OCI-M1 (cell line): ENCODE measurements around the gene LILRA1.
"Not testable (repeated sequence)": the region's sequence is repeated elsewhere in the genome, so short reads cannot be mapped to it uniquely, and the experiment has no call there.

Experiments used
- DNase-seq: peaks from one replicate; lab custom pipeline; 2025; lab: John Stamatoyannopoulos, UW

LILRA1 gene

DNA sequence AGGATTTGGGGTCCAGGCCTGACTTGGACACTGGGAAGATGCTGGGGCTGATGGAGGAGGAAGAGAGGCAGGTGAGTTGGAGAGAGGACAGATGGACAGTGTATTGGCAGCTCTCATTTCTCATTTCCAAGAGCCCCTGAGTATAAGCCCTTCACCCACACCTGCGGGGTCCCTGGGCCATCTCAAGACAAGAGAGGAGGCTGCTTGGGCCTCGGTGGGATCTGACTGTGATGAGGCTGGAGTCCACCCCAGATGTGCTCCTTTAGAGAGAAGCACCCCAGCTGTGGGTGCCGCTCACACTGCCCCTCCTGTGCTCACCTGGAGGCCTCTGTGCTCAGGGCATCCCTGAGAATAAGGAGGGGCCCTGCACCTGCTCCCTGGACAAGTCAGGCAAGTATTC is 16.1 kb upstream of the LILRA1 start:
- no peak for DNase-seq

DNA sequence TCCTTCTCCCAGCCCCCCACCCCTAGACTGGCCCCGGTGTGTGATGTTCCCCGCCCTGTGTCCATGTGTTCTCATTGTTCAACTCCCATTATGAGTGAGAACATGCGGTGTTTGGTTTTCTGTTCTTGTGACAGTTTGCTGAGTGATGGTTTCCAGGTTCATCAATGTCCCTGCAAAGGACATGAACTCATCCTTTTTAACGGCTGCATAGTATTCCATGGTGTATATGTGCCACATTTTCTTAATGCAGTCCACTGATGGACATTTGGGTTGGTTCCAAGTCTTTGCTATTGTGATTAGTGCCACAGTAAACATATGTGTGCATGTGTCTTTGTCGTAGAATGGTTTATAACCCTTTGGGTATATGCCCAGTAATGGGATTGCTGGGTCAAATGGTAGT is 15.2 kb upstream of the LILRA1 start:
- DNase-seq: not testable (repeated sequence)

DNA sequence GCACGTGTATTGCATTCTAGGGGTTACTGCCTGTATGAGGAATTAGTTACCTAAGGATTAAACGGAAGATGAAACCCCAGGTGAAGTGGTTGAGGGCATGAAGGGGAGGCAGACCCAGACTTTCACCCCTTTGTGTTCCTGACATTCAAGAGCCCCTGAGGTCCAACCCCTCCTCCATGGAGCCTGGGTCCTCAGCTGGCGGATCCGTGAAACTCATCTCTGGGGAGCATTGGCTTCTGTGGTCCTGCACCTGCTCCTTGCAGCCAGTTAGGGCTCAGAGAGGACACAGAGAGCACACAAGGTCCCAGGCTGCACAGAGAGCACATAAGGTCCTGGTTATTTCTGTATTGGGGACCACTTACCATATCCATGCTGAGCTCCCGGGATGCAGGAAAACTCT is 7.0 kb upstream of the LILRA1 start:
- DNase-seq: no peak

DNA sequence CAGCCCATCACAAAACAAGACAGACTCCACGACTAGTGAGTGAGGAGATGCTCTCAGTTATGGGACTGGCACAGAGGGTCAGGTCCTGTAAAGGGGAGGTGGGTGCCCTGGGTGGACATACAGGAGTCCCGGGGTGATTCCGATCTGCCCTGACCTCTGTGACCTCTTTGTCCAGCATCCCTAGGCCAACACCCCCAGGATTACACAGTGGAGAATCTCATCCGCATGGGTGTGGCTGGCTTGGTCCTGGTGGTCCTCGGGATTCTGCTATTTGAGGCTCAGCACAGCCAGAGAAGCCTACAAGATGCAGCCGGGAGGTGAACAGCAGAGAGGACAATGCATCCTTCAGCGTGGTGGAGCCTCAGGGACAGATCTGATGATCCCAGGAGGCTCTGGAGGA is 6.4 kb upstream of the LILRA1 start:
- DNase-seq: no peak

DNA sequence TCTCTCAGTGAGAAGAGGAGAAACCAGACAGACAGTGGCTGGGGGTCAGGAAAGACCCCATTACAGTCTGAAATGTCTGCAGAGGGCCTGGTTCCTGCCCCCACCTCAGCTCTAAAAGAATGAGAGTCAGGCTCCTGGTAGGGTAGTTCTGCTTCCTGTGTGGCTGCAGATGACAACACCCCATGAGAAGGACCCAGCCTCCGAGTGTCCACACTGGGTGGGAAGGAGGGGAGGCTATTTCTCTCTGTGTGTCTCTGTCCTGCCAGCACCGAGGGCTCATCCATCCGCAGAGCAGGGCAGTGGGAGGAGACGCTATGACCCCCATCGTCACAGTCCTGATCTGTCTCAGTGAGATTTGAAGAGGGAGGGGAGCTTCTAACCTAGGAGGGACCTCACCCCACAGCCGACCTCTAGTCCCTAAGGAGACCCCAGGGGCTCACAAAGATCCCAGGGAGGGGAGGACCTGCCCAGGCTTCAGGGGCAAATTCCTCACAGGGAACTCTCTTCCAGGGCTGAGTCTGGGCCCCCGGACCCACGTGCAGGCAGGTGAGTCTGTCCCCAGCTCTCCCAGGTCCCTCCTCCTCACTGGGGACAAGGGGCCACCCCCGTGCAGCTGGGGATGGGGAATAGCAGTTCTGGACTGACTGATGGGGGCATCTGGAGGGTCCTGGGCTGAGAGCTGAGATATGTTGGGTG is 647 bp downstream of the LILRA1 start:
- not testable (repeated sequence) for DNase-seq

DNA sequence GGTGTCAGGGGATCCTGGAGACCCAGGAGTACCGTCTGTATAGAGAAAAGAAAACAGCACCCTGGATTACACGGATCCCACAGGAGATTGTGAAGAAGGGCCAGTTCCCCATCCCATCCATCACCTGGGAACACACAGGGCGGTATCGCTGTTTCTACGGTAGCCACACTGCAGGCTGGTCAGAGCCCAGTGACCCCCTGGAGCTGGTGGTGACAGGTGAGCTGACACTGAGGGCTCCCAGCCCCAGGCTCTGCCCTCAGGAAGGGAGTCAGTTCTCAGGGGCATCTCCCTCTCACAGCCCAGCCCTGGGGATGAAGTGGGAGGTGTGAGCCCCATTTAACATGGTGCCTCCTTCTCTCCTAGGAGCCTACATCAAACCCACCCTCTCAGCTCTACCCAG is 1.3 kb downstream of the LILRA1 start:
- DNase-seq: no peak

DNA sequence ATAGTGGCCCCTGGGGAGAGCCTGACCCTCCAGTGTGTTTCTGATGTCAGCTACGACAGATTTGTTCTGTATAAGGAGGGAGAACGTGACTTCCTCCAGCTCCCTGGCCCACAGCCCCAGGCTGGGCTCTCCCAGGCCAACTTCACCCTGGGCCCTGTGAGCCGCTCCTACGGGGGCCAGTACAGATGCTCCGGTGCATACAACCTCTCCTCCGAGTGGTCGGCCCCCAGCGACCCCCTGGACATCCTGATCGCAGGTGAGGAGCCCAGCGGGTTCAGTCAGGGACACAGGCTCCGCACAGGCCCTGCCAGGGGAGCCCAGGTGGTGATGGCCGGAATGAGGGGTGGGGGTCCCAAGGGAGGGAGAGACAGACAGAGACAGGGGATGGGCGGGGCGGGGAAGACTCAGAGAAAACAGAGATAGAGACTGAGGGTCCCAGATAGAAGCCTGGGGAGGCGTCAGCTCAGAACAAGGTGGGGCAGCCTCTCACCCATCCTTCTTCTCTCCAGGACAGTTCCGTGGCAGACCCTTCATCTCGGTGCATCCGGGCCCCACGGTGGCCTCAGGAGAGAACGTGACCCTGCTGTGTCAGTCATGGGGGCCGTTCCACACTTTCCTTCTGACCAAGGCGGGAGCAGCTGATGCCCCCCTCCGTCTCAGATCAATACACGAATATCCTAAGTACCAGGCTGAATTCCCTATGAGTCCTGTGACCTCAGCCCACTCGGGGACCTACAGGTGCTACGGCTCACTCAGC is 2.4 kb downstream of the LILRA1 start:
- DNase-seq: not testable (repeated sequence)

DNA sequence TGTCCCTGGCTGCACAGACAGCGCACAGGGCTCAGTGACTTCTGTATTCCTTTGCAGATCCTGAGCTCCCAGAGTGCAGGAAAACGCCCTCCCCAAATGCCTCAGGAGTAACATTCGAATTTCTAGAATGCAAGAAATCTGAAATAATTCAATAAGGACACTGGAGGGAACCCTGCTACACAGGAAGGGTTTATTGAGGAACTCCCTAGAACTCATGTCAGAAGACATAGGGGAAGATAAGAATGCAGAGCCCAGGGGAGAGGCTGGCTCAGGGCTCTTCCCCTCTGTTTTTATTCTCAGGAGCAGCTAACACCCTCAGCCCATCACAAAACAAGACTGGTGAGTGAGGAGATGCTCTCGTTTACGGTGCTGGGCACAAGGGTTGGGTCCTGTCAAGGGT is 6.8 kb downstream of the LILRA1 start:
- DNase-seq: no peak

DNA sequence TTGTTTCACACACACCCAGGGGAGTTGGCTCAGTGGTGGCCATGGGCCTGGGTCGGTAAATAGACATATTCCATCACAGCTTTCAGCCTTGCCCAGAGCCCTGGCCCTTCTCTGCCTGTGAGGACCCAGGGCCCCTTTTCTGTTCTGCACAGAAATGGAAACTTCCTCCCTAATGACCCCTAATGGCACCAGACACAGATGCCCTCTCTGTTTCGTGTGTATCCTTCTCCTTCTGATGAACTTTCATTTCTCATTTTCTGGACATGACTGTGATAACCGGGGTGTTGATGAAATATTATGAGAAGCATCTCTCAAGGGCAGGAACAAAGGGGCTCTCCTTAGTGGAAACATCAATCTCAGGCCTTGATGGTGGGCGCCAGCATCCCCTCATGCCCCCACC is 12.8 kb downstream of the LILRA1 start:
- DNase-seq: no peak

DNA sequence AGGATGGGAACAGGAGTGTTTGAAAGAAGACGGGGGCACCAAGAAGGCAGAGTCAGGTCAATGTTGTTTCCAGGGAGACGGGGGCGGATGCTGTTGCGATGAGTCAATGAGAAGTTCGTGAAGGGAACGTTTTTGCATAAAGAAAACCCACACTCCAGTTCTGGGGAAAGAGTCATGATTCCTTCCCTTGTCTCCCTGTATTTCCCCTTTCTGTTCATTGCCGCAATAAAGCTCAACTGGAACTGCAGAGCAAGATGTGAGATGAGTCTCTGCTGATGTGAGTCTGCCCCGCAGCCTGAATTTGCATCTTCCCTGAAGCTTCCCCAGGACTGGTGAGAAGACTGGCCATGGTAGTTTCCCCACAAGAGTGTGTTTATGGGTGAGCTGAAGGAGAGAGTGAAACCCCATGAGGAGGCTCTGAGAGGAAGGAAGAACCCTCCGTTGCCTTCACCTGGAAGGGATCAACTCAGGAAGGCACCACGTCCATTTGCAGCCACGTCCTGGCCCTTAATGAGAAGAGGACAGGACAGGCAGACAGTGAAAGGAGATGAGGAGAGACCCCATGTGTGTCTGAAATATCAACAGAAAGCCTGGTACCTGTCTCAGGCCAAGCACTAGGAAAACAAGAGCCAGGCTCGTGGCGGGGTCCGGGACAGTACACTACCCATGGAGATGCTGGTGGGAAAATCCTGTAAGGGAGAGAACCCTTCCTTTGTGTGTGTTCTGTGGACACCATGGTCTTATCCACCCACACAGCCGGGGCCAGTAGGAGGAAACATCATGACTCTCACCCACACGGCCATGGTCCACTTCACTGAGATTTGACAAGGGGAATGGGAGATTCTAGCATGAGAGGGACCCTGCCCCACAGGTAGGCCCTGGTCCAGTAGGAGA is 13.7 kb downstream of the LILRA1 start:
- no peak for DNase-seq

DNA sequence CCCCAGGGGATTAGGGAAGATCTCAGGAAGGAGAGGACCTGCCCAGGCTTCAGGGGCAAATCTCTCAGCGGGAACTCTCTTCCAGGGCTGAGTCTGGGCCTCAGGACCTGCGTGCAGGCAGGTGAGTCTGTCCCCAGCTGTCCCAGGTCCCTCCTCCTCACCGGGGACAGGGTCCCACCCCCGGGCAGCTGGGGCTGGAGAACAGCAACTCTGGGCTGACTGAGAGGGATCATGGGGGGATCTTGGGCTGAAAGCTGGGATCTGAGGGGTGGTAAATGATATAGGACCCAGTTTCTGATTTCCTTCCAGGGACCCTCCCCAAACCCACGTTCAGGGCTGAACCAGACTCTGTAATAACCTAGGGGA is 14.3 kb downstream of the LILRA1 start:
- no peak for DNase-seq

DNA sequence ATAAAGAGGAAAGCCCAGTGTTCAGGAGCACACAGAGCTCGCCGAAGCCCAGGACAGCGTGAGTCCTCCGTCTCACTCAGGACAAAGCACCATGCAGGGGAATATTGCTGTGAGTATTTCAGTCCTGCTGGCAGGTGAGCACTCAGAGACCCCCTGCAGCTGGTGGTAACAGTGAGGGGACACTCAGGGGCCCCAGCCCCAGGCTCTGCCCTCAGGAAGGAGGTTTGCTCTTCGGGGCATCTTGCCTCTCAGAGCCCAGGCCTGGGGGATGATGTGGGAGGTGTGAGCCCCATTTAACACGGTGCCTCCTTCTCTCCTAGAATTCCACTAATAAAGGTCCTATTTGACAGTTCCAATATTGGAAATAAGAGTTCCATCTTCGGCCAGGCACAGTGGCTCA is 14.8 kb downstream of the LILRA1 start:
- no peak for DNase-seq

DNA sequence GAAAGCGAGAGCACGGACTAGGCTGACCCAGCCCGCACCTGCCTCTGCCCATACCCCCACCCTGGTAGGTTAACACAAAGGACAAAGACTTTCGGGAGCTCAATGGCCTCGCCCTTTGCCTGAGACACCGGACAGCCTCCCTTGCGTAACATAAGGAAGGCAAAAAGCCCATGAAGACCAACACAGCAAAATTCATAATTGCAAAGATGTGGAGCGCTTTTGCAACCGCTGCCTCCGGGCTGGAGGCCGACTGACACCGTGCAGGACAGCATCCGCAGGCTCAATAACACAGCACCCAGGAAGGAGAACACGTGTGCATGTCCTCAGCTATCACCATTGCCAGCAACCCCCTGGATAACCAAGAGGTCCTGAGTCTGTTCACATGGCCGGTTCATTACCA is 15.4 kb downstream of the LILRA1 start:
- DNase-seq: no peak

DNA sequence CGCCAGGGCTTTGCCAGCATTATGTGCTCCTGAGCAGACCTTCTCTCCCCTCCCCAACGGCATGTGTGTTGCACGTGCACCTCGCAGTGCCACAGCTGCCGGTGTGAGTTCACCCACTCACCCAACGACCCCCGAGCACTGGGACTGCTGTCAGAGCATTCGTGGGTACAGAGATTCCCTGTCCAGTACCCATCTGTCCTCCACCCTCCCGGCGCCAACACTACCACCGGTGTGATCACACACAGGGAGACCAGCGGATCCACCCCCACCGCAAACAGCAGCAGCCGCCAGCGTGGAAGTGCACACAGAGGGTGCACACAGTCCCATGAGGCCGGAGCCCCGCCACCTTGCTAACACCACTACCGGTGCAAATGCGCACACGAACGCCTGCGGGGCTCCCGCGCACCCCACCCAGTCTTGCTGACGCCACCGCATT is 15.9 kb downstream of the LILRA1 start:
- DNase-seq: no peak

DNA sequence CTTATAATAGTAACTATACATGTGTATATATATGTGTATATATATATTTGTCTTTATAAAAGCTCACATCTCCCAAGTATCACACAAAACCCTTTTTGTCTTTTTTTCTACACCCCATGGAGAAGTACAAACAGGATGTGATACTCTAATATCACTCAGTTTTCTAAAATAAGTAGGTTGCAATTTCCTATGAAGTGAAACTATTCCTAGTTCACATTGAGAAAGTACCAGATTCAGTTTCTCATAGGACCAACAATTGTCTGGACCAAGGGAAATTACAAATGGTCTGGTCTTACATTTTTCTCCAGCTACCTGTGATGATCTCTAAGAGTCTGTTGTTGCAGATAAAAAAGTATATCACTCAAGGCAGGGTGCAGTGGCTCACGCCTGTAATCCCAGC is 19.0 kb downstream of the LILRA1 start:
- DNase-seq: no peak

DNA sequence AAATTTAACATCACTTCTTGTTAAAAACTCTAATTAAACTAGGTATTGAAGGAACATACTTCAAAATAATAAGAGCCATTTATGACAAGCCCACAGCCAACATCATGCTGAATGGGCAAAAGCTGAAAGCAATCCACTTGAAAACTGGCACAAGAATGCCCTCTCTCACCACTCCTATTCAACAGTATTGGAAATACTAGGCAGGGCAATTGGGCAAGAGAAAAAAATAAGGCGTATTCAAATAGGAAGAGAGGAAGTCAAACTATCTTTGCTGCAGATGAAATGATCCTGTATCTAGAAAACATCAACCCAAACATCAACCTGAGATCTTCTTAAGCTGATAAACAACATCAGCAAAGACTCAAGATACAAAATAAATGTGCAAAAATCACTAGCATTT is 21.3 kb downstream of the LILRA1 start:
- DNase-seq: no peak

DNA sequence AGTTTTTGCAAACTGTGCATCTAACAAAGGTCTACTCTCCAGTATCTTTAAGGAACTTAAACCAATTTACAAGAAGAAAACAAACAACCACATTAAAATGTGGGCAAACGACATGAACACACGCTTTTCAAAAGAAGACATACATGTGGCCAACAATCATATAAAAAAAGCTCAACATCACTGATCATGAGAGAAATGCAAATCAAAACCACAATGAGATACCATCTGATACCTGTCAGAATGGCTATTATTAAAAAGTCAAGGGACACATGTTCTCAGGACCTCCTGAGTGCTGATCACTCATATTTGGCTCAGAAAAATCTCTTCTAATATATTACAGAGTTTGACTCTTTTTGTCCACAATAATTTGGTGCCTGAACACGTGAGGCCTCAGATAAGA is 22.6 kb downstream of the LILRA1 start:
- DNase-seq: no peak

DNA sequence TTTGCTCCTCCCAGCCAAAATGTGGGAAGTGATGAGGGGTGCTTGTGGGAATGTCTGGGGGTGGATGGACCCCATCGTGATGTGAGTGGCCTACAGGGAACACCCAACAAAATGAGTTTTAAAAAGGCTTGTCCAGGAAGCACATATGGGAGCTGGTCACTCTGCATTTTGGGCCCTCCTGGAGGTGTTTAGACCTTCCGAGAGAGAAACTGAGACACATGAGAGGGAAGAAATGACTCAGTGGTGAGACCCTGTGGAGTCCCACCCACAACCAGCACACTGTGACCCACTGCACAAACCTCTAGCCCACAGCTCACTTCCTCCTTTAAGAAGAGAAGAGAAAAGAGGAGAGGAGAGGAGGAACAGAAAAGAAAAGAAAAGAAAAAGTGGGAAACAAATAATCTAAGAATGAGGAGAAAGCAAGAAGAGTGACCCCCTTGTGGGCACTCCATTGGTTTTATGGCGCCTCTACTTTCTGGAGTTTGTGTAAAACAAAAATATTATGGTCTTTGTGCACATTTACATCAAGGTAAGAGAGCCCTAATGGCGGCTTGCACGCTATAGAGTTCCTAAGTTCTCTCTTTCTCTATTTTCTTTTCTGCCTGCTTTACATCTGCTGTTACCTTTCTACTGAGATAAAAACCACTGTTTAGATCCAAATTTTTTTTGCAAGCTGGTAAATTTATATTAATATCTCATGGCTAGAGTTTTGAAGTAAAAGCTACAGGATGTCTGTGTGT is 23.6 kb downstream of the LILRA1 start:
- DNase-seq: no peak

DNA sequence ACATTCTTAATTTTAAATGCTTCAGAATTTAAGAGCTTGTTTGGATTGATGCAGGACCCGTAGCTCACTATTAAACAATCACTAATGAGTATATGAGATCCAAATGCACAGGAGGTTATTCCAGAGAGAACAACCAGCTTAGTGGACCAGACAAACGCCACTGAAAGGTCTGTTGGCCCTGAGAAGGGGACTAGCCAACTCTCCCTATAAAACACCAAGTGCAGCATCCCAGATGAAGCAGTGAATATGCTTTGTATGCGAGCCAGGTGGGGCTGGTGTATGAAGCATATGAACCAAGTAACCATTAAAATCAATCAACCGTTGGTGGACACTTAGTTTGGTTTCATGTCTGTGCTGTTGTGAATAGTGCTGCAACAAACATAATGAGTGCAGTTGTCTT is 27.0 kb downstream of the LILRA1 start:
- no peak for DNase-seq

DNA sequence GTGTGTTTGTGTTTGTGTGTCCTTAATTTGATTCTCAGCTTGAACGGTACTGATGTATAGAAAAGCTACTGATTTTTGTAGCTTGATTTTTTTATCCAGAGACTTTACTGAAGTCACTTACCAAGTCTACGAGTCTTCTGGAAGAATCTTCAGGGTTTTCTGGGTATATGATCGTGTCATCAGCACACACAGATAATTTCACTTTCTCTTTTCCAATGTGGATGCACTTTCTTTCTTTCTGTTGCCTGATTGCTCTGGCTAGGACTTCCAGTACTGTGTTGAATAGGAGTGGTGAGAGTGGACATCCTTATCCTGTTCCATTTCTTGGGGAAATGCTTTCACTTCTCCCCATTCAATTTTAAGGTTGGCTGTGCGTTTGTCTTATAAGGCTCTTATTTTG is 29.0 kb downstream of the LILRA1 start:
- peak; percentile 12 for DNase-seq

DNA sequence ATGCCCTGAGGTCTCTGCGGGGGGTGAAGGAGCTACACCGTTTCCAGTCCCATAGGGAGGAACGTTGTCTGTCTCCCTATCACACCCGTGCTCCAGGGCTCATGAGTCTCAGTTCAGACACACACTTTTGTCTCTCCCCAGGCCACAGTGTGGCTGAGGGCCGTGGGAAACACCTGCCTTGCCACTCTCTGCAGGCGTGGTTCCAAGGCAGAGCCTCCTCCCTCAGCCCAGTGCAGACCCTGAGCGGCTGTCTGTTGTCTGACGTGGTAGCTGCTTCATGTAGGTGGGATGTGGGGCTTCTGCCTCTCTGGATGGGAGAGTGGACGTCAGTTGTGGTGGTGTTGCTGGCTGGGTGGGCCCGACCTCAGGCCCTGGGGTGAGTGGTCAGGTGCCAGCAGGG is 30.8 kb downstream of the LILRA1 start:
- not testable (repeated sequence) for DNase-seq
